HEK293T (cell line): Measurements from ENCODE around the gene DDI1.

Experiments
- CTCF ChIA-PET: fragments of 350-600 bp; formaldehyde crosslinking; extraction: SDS; loops from one replicate; lab custom pipeline; 2021; ENCODE audit warnings: antibody characterized with exemption, inconsistent platforms; lab: Yijun Ruan, JAX
- POLR2A ChIA-PET: fragments of 350-600 bp; formaldehyde crosslinking; extraction: SDS; loops from one replicate; lab custom pipeline; 2020; ENCODE audit warnings: antibody characterized with exemption, inconsistent platforms; lab: Yijun Ruan, JAX
- DNase-seq: peaks from one replicate; pipeline ENCODE4 v3.0.0; 2012; ENCODE audit warnings: mixed read lengths; ENCODE audit errors: extremely low spot score
- ARNT ChIP-seq: fragments of 450-650 bp; IDR thresholded peaks from 2 replicates; pipeline ENCODE4 v1.6.1; 2017; ENCODE audit warnings: mild to moderate bottlenecking
- BHLHE40 ChIP-seq: fragments of 450-650 bp; IDR thresholded peaks from 2 replicates; pipeline ENCODE4 v1.6.1; 2016; ENCODE audit warnings: mild to moderate bottlenecking, moderate library complexity, borderline replicate concordance
- CTBP1 ChIP-seq: fragments of 450-650 bp; IDR thresholded peaks from 2 replicates; pipeline ENCODE4 v1.6.1; 2016; ENCODE audit warnings: borderline replicate concordance
- ELF4 ChIP-seq: fragments of 450-650 bp; IDR thresholded peaks from 2 replicates; pipeline ENCODE4 v1.6.1; 2017; ENCODE audit warnings: antibody characterized with exemption
- FOXA1 ChIP-seq: fragments of 450-650 bp; IDR thresholded peaks from 2 replicates; pipeline ENCODE4 v1.6.1; 2016; ENCODE audit warnings: mild to moderate bottlenecking
- FOXK2 ChIP-seq: fragments of 450-650 bp; IDR thresholded peaks from 2 replicates; pipeline ENCODE4 v1.6.1; 2016; ENCODE audit warnings: mild to moderate bottlenecking
- FOXM1 ChIP-seq: fragments of 450-650 bp; IDR thresholded peaks from 2 replicates; pipeline ENCODE4 v1.6.1; 2017; ENCODE audit warnings: mild to moderate bottlenecking, borderline replicate concordance
- HDGF ChIP-seq: fragments of 450-650 bp; IDR thresholded peaks from 2 replicates; pipeline ENCODE4 v1.6.1; 2017; ENCODE audit warnings: antibody characterized with exemption, borderline replicate concordance
- L3MBTL2 ChIP-seq: fragments of 450-650 bp; conservative IDR thresholded peaks from 2 replicates; pipeline ENCODE4 v1.6.1; 2016; ENCODE audit warnings: mild to moderate bottlenecking
- LEF1 ChIP-seq: fragments of 450-650 bp; IDR thresholded peaks from 2 replicates; pipeline ENCODE4 v1.6.1; 2017; ENCODE audit warnings: mild to moderate bottlenecking, borderline replicate concordance
- NFRKB ChIP-seq: fragments of 450-650 bp; IDR thresholded peaks from 2 replicates; pipeline ENCODE4 v1.6.1; 2016; ENCODE audit warnings: mild to moderate bottlenecking, moderate library complexity
- SP1 ChIP-seq: fragments of 450-650 bp; IDR thresholded peaks from 2 replicates; pipeline ENCODE4 v1.6.1; 2017
- SUZ12 ChIP-seq: fragments of 450-650 bp; IDR thresholded peaks from 2 replicates; pipeline ENCODE4 v1.6.1; 2016; ENCODE audit warnings: mild to moderate bottlenecking
- TARDBP ChIP-seq: fragments of 450-650 bp; IDR thresholded peaks from 2 replicates; pipeline ENCODE4 v1.6.1; 2016
- ZNF384 ChIP-seq: fragments of 450-650 bp; IDR thresholded peaks from 2 replicates; pipeline ENCODE4 v1.6.1; 2016
- TF ChIP-seq, protein P1 (sequence below): fragments of 450-650 bp; IDR thresholded peaks from 2 replicates; pipeline ENCODE4 v1.6.1; 2016

DDI1 gene

DNA sequence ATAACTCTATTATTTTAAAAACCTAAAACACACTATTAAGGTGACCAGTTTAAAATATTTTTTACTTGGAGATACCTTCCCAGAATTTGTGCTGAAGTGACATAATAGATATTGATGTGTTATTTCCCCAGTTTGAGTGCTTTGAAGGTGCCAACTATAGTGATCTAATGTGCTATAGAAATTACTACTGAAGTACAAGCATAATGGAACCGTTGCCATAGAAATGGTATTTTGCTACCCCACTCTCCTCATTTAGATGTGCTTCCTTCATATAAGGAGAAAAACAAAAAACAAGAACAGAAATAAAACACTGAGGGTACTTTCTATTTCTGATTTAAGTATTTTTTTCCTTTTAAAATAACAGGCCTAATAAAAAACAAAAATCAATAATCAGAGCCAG lies 19.2 kb downstream of the DDI1 start:
- no peak for DNase-seq

DNA sequence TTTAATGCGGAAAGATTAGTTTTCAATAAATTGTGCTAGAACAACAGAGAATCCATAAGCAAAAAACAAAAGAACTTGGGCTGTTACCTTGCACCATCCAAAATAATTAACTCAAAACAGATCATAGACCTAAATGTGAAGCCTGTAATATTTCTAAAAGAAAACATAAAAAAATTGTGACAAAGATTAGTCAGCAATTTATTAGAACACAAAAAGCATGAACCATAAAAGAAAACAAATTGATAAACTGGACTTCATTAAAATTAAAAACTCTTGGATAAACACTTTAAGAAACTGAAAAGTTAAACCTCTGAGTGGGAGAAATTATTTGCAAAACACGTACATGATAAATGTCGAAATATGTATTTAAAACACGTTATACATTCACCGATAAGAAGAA lies 21.5 kb downstream of the DDI1 start:
- no peak for TF ChIP-seq ELF4
- no peak for TF ChIP-seq CTBP1
- TF ChIP-seq, protein P1, sequence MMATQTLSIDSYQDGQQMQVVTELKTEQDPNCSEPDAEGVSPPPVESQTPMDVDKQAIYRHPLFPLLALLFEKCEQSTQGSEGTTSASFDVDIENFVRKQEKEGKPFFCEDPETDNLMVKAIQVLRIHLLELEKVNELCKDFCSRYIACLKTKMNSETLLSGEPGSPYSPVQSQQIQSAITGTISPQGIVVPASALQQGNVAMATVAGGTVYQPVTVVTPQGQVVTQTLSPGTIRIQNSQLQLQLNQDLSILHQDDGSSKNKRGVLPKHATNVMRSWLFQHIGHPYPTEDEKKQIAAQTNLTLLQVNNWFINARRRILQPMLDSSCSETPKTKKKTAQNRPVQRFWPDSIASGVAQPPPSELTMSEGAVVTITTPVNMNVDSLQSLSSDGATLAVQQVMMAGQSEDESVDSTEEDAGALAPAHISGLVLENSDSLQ: no peak
- TF ChIP-seq HDGF: no peak
- TF ChIP-seq SP1: no peak
- TF ChIP-seq FOXM1: no peak
- no peak for TF ChIP-seq FOXA1
- TF ChIP-seq ARNT: no peak
- no peak for TF ChIP-seq FOXK2
- POLR2A ChIA-PET: no interaction called here
- no peak for DNase-seq
- CTCF ChIA-PET: no interaction called here

More for the DNA sequence above, 19.2 kb downstream of the DDI1 start:
- TF ChIP-seq FOXA1: no peak
- TF ChIP-seq CTBP1: no peak
- no peak for TF ChIP-seq ZNF384
- no peak for TF ChIP-seq FOXM1
- TF ChIP-seq SP1: no peak
- TF ChIP-seq, protein P1: no peak
- no peak for TF ChIP-seq ARNT
- no peak for TF ChIP-seq HDGF
- no peak for TF ChIP-seq BHLHE40
- TF ChIP-seq FOXK2: no peak
- TF ChIP-seq TARDBP: no peak
- TF ChIP-seq L3MBTL2: no peak
- no peak for TF ChIP-seq LEF1
- TF ChIP-seq NFRKB: no peak
- no peak for TF ChIP-seq ELF4
- TF ChIP-seq SUZ12: no peak
- ChIA-PET CTCF (no interaction called here), POLR2A (no interaction called here)

DNA sequence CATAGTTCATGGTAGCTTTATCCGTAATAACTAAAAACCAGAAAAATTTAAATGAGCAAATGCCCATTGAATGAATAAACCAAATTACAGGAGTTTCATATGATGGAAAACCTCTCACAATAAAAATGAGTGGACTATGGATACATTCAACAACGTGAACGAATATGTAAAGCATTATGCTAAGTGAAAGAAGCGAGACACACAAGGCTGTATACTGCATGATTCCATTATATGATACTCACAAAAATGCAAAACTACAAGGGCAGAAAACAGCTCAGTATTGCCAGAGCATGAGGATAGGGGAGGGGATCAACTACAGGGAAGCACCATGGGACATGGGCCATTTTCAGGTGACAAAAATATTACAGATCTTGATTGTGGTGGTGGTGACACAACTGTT lies 22.2 kb downstream of the DDI1 start:
- TF ChIP-seq SP1 (no peak), FOXA1 (no peak), SUZ12 (no peak)
- ChIA-PET POLR2A (no interaction called here), CTCF (no interaction called here)
- DNase-seq: no peak

DNA sequence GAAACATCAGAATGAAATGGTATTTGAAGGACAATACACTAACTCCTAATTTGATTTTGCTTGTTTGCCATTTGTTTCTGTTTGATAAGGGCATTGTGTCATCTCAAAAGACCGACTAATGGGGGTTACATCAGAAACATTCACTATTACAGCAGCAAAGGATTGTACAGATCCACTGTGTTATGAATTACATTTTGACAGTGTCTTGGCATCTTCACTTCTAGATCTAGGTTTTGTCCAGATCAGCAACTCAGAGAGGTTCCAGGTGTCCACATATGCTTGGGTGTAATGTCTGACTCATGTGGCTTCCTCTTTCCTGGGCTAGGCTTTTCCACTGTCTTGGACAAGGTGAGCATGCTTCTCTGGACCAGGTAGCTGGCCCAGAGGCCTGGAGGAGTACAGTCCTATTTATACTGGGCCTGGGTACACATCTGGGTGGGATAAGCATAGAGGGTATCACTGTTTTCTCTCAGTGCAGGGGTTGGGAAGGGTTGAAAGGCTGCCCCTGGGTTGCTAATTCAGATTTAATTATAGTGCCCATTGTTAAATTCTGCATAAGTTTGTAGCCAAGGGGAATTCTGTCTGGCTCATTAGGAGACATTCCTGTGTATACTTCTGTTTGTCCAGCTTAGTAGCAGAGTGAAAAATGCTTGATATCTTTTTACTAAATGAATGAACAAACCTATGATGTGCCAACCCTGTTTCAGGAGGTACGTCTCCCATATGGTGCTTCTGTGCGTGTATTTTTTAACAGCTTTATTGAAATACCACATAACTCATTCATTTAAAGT lies 23.8 kb downstream of the DDI1 start:
- no peak for TF ChIP-seq L3MBTL2
- no peak for TF ChIP-seq SUZ12
- CTCF ChIA-PET: no interaction called here
- POLR2A ChIA-PET: no interaction called here
- no peak for DNase-seq

DNA sequence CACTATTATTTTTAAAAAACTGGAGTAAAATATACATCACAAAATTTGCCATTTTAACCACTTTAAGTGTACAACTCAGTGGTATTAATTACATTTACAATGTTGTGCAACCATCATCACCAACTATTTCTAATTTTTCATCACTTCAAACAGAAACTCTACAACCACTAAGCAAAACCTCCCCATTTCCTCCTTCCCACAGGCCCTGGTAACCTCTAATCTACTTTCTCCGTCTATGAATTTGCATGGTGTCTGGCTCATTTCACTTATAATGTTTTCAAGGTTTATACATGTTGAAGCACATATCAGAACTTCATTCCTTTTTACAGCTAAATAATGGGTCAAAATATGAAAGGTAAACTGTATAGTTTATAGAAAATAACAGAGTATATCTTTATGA lies 24.4 kb downstream of the DDI1 start:
- TF ChIP-seq SUZ12 (no peak), FOXM1 (no peak), FOXA1 (no peak), ZNF384 (no peak), NFRKB (no peak), SP1 (no peak), TARDBP (no peak), L3MBTL2 (no peak), FOXK2 (no peak), ELF4 (no peak)
- TF ChIP-seq, protein P1: no peak
- DNase-seq: no peak
- ChIA-PET POLR2A (interaction anchor here (0.6 kb wide), 1 partner anchor 19 kb away, joined by 3 read pairs; no protein-coding TSS in a partner anchor), CTCF (no interaction called here)

DNA sequence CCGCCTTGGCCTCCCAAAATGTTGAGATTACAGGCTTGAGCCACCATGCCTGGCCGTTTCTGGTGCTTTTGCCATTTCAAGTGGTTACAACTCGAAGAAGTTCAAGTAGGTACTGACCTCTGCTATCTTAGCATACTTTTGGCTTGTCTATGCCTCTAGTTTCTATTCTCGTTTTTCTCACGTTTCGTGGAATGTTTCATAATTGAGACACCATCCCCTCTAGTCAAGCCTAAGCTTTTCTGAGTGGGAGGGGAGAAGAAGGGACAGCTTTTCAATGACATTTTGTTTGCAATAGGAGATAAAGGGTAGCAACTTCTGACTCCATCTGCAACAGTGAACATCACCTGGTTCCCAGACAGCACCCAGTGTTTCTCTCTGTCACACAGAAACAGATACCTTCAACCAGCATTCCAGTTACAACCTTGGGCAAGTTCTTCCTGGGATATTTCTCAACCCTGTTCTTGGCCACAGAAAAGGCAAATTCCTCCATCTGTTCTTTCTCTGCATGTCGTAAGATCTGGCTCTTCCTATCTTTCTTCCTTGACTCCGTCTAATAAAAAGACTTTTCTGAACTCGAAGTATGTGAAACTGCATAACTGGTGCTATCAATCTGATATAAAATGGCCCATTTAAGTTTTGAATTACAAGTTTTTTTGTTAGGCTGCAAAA lies 25.5 kb downstream of the DDI1 start:
- ChIA-PET POLR2A (no interaction called here), CTCF (no interaction called here)
- no peak for TF ChIP-seq SP1
- no peak for TF ChIP-seq ZNF384
- no peak for TF ChIP-seq L3MBTL2
- no peak for TF ChIP-seq SUZ12
- TF ChIP-seq FOXK2: no peak
- no peak for TF ChIP-seq FOXM1
- no peak for TF ChIP-seq LEF1
- no peak for TF ChIP-seq FOXA1
- TF ChIP-seq, protein P1: no peak
- TF ChIP-seq BHLHE40: no peak
- no peak for TF ChIP-seq HDGF
- TF ChIP-seq NFRKB: no peak
- TF ChIP-seq ELF4: no peak
- no peak for TF ChIP-seq CTBP1
- DNase-seq: no peak
